ENCODE data around the gene GUCY2C.

The GUCY2C gene

DNA sequence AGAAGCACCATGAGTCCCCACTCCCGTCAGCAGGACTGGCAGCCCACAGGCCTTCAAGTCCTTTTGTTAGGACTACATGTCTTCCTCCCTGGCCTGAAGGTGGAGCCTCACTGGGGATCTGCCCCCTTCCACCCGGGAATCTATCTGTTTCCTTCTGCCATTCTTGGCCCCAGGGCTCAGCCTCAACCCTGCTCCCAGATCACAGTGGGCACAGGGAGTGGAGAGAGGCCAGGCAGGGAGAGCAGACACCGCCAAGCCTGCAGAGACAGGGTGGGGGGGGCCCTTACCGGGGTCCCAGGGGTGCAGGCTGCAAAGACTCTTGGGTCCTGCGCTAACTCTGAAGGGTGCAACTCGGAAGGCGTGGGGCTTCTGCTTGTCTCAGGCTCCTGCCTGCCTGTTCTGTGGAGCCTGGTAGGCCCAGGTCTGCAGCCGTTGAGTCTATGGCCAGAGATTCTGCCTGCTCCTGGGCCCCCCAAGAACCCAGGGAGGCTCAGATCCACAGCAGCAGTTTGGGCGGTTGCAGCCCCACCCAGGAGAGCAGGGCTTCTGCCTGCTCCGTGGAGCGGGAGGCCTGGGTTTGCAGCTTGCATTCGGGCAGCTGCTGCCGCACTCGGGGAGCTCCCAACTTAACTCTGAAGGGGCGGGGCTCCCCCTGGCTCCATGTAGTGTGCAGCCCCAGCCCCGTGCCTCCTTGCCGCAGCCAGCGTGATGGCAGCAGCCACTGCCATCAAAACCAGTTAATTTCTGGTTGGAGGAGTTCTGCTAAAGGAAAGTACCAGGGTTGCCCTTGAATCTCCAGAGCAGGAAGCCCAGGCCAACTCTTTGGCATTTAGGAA lies 107.0 kb downstream of the GUCY2C start:
- no peak for DNase-seq (ENCODE audit: low read depth)

DNA sequence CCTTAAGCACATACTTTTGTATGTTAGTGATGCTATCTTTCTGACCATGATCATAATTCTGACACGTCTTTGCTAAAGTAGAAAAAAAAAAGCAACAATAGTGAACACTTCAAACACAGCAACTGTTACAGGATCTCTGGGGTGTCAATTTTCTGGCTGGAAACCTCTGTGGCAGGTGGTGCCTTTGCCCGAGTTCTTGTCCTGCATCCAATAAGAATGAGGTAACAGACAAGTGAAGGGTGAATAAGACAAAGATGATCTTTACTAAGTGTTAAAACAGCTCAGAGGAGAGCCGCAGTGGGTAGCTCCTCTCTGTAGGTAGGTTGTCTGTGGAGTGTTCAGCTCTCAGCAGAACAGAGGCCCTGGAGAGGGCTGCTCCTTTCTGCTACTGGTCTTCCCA lies 107.8 kb downstream of the GUCY2C start:
- no peak for TF ChIP-seq CTCF (conservative IDR thresholded peaks at IDR 0.05; ENCODE audit: control insufficient read depth, insufficient read depth, low read depth, low read length)
- no peak for DNase-seq (ENCODE audit: low read depth)
- no peak overlapping the region for H3K4me3 ChIP-seq (ENCODE audit: control insufficient read depth, low read depth, low read length)

More for the DNA sequence above, 107.0 kb downstream of the GUCY2C start:
- no peak for TF ChIP-seq CTCF (conservative IDR thresholded peaks at IDR 0.05; ENCODE audit: control insufficient read depth, insufficient read depth, low read depth, low read length)
- no peak overlapping the region for H3K4me3 ChIP-seq (ENCODE audit: control insufficient read depth, low read depth, low read length)

GRCh38 chr12:14578646-14579045 lies 117.8 kb downstream of the GUCY2C start:
- TF ChIP-seq CTCF (conservative IDR thresholded peaks at IDR 0.05; ENCODE audit: control insufficient read depth, insufficient read depth, low read depth, low read length) = no peak
- H3K4me3 ChIP-seq (ENCODE audit: control insufficient read depth, low read depth, low read length) = no peak overlapping the region
- DNase-seq (ENCODE audit: low read depth) = no peak

- H3K4me3 ChIP-seq (ENCODE audit: control insufficient read depth, low read depth, low read length) = no peak overlapping the region
- DNase-seq (ENCODE audit: low read depth) = peak; percentile 22
- TF ChIP-seq CTCF (conservative IDR thresholded peaks at IDR 0.05; ENCODE audit: control insufficient read depth, insufficient read depth, low read depth, low read length) = no peak
These were observed 119.1 kb downstream of the GUCY2C start for GRCh38 chr12:14577344-14577743.

DNA sequence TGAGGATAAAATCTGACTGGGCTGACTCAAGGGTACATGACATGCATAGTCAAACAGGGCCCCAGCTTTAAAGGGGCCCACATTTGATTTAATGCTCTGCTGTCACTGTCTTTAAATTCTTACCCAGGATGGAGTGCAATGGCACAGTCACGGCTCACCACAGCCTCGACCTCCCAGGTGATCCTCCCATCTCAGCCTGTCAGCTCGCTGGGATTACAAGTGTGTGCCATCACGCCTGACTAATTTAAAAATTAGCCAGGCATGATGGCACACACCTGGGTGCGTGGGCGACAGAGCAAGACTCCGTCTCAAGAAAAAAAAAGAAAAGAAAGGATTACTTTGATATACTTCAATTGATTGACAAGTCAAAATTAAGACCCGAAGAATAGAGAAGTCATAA lies 119.5 kb downstream of the GUCY2C start:
- no peak for DNase-seq (ENCODE audit: low read depth)
- no peak for TF ChIP-seq CTCF (conservative IDR thresholded peaks at IDR 0.05; ENCODE audit: control insufficient read depth, insufficient read depth, low read depth, low read length)
- H3K4me3 ChIP-seq (ENCODE audit: control insufficient read depth, low read depth, low read length) = no peak overlapping the region

DNA sequence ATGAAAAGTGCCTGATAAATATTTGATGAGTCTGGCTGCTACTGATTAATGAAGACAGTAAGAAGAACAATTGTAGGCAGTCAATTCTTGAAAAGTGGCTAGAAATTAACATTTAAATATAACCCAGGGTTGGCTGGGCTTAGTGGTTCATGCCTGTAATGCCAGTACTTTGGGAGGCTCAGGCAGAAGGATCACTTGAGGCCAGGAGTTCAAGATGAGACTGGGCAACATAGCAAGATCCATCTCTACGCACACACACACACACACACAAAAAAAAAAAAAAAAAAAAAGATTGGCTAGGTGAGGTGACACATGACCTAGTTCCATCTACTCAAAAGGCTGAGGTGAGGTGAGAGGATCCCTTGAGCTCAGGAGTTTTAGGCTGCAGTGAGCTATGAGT lies 120.8 kb downstream of the GUCY2C start:
- H3K4me3 ChIP-seq (ENCODE audit: control insufficient read depth, low read depth, low read length) = no peak overlapping the region
- no peak for TF ChIP-seq CTCF (conservative IDR thresholded peaks at IDR 0.05; ENCODE audit: control insufficient read depth, insufficient read depth, low read depth, low read length)

More for the DNA sequence above, 120.8 kb downstream of the GUCY2C start:
- DNase-seq (ENCODE audit: low read depth) = no peak
